ENCODE measurements around the gene BARX1.

DNA sequence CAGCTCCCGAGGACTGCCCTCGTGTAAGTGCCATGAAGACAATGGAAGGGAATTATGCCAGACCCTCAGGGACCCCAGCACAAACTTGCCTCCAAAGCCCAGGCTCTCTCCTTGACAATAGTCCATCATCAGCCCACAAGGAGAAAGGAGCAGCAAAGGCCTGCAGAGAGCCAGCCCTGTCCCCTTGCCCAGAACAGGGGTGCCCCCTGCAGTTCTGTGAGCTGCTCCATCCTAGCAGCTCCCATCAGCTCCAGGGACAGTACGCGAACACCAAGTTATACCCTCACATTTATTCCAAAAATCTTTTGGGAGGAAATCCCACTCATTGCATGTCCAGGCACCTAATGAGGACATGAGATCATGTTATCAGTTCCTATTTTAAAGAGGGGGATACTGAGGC, 11.1 kb downstream of the BARX1 start:
- TF ChIP-seq, protein P1, sequence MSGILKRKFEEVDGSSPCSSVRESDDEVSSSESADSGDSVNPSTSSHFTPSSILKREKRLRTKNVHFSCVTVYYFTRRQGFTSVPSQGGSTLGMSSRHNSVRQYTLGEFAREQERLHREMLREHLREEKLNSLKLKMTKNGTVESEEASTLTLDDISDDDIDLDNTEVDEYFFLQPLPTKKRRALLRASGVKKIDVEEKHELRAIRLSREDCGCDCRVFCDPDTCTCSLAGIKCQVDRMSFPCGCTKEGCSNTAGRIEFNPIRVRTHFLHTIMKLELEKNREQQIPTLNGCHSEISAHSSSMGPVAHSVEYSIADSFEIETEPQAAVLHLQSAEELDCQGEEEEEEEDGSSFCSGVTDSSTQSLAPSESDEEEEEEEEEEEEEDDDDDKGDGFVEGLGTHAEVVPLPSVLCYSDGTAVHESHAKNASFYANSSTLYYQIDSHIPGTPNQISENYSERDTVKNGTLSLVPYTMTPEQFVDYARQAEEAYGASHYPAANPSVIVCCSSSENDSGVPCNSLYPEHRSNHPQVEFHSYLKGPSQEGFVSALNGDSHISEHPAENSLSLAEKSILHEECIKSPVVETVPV (CRISPR knock-in tag; IDR thresholded peaks at IDR 0.05), result no peak
- TF ChIP-seq ZFP3 (CRISPR knock-in tag; IDR thresholded peaks at IDR 0.05), result no peak
- TF ChIP-seq OSR1 (CRISPR knock-in tag; IDR thresholded peaks at IDR 0.05), result no peak
- TF ChIP-seq, protein P2, sequence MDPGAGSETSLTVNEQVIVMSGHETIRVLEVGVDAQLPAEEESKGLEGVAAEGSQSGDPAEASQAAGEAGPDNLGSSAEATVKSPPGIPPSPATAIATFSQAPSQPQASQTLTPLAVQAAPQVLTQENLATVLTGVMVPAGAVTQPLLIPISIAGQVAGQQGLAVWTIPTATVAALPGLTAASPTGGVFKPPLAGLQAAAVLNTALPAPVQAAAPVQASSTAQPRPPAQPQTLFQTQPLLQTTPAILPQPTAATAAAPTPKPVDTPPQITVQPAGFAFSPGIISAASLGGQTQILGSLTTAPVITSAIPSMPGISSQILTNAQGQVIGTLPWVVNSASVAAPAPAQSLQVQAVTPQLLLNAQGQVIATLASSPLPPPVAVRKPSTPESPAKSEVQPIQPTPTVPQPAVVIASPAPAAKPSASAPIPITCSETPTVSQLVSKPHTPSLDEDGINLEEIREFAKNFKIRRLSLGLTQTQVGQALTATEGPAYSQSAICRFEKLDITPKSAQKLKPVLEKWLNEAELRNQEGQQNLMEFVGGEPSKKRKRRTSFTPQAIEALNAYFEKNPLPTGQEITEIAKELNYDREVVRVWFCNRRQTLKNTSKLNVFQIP (CRISPR knock-in tag; IDR thresholded peaks at IDR 0.05; ENCODE audit: borderline replicate concordance, low read depth), result no peak
- no peak for TF ChIP-seq PPARA (CRISPR knock-in tag; IDR thresholded peaks at IDR 0.05; ENCODE audit: borderline replicate concordance)
